ENCODE data around the gene CDH4.

DNA sequence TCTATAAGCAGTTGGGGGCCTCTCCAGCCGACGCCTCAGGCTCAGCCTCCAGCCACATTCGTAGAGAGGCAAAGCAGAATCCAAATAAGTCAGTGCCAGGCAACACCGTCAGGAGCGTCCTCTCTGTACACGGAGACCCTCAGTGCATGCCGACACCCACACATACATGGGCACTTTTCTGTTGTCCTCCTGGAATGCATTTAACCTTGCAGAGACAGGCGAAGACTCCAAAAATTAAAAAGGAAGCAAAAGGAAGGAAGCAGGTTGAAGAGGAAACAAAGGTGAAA, 487.7 kb downstream of the CDH4 start:
- TF ChIP-seq, protein P1, sequence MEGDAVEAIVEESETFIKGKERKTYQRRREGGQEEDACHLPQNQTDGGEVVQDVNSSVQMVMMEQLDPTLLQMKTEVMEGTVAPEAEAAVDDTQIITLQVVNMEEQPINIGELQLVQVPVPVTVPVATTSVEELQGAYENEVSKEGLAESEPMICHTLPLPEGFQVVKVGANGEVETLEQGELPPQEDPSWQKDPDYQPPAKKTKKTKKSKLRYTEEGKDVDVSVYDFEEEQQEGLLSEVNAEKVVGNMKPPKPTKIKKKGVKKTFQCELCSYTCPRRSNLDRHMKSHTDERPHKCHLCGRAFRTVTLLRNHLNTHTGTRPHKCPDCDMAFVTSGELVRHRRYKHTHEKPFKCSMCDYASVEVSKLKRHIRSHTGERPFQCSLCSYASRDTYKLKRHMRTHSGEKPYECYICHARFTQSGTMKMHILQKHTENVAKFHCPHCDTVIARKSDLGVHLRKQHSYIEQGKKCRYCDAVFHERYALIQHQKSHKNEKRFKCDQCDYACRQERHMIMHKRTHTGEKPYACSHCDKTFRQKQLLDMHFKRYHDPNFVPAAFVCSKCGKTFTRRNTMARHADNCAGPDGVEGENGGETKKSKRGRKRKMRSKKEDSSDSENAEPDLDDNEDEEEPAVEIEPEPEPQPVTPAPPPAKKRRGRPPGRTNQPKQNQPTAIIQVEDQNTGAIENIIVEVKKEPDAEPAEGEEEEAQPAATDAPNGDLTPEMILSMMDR (conservative IDR thresholded peaks at IDR 0.05): no peak
- peak; percentile 83; the same call in 1 of the 2 replicates for TF ChIP-seq EZH2 (IDR thresholded peaks at IDR 0.05; ENCODE audit: low read depth)
